ENCODE data around the gene KITLG. TPM values are rescaled to one million over a fixed set of nuclear protein-coding genes. Genes with fewer than 3 reads are reported as not detected.
"Not testable (repeated sequence)": the region's sequence is repeated elsewhere in the genome, so short reads cannot be mapped to it uniquely, and the experiment has no call there.

KITLG gene
- total and polyA plus RNA-seq, 2 donors (not counting 1 experiment from before 2014, with no cell fraction given), result not detected

- H3K27ac ChIP-seq (ENCODE audit: low read length in 2 of 2), result no peak overlapping the region
- H3K4me1 ChIP-seq (ENCODE audit: control insufficient read depth in 2 of 2, insufficient read depth in 2 of 2, low read length in 2 of 2), result no peaks in the 10 kb centered on the region
- no peaks in the 10 kb centered on the region for H3K27me3 ChIP-seq (replicated peaks in 1 of 4; ENCODE audit: control extremely low read depth in 1 of 4, control insufficient read depth in 3 of 4, insufficient read depth in 4 of 4, low read length in 3 of 4)
- H4K20me1 ChIP-seq (ENCODE audit: control insufficient read depth, insufficient read depth, low read length, poor library complexity, severe bottlenecking), result no peaks in the 10 kb centered on the region
- Mint-ChIP-seq H3K9me3 (ENCODE audit: insufficient read depth) (no peaks in the 10 kb centered on the region), H3K4me1 (no peaks in the 10 kb centered on the region), H3K4me3 (no peak overlapping the region), H3K27me3 (no peaks in the 10 kb centered on the region), H3K27ac (no peak overlapping the region)
- TF ChIP-seq CTCF (IDR thresholded peaks at IDR 0.05) (no peak), EZH2 (IDR thresholded peaks at IDR 0.05; ENCODE audit: borderline replicate concordance, insufficient read depth, low read depth, low read length, poor library complexity, severe bottlenecking) (no peak)
- no peak overlapping the region for H3K4me2 ChIP-seq (replicated peaks; ENCODE audit: low read depth, low read length, poor library complexity, severe bottlenecking)
- no peak for DNase-seq
- H3K79me2 ChIP-seq (ENCODE audit: control insufficient read depth, insufficient read depth, low read length), result no peaks in the 10 kb centered on the region
- no peak overlapping the region for H2AFZ ChIP-seq (ENCODE audit: insufficient read depth, low read depth, low read length, poor library complexity, severe bottlenecking)
- no peaks in the 10 kb centered on the region for H3K36me3 ChIP-seq (replicated peaks in 1 of 2; ENCODE audit: control extremely low read depth in 1 of 2, control insufficient read depth in 1 of 2, extremely low read depth in 1 of 2, insufficient read depth in 2 of 2, low read length in 1 of 2)
- no peak overlapping the region for H3K9ac ChIP-seq (ENCODE audit: low read length)
- no CpG with 5 or more reads among the region's 1 CpG for WGBS (ENCODE audit: insufficient coverage)
- CTCF ChIA-PET, result no interaction called here
- H3K9me3 ChIP-seq (ENCODE audit: control extremely low read depth in 1 of 3, control insufficient read depth in 2 of 3, insufficient read depth in 1 of 3, low read length in 2 of 3), result no peaks in the 10 kb centered on the region
- POLR2A ChIA-PET, result no interaction called here
- intact Hi-C loops (cut with micrococcal nuclease), result no loop called here
- ATAC-seq (ENCODE audit: low read depth), result no peak
- H3K4me3 ChIP-seq (ENCODE audit: control extremely low read depth in 1 of 5, extremely low read depth in 1 of 5, insufficient read depth in 1 of 5, low read depth in 2 of 5, low read length in 4 of 5), result no peak overlapping the region
Observed at GRCh38 chr12:88468581-88468980, 111.7 kb downstream of the KITLG start.

- WGBS (ENCODE audit: insufficient coverage), result 94% methylated on average over 8 of the region's 10 CpGs
- H3K27me3 Mint-ChIP-seq; H3K9me3 Mint-ChIP-seq (ENCODE audit: insufficient read depth); H3K27me3 ChIP-seq (replicated peaks in 1 of 4; ENCODE audit: control extremely low read depth in 1 of 4, control insufficient read depth in 3 of 4, insufficient read depth in 4 of 4, low read length in 3 of 4); H3K9me3 ChIP-seq (ENCODE audit: control extremely low read depth in 1 of 3, control insufficient read depth in 2 of 3, insufficient read depth in 1 of 3, low read length in 2 of 3); intact Hi-C loops (cut with micrococcal nuclease); H2AFZ ChIP-seq (ENCODE audit: insufficient read depth, low read depth, low read length, poor library complexity, severe bottlenecking); H3K9ac ChIP-seq (ENCODE audit: low read length); H3K27ac Mint-ChIP-seq; H3K79me2 ChIP-seq (ENCODE audit: control insufficient read depth, insufficient read depth, low read length); H3K4me3 ChIP-seq (ENCODE audit: control extremely low read depth in 1 of 5, extremely low read depth in 1 of 5, insufficient read depth in 1 of 5, low read depth in 2 of 5, low read length in 4 of 5); H3K4me1 Mint-ChIP-seq; DNase-seq; H3K4me2 ChIP-seq (replicated peaks; ENCODE audit: low read depth, low read length, poor library complexity, severe bottlenecking); CTCF ChIA-PET; ATAC-seq (ENCODE audit: low read depth); POLR2A ChIA-PET; H3K36me3 ChIP-seq (replicated peaks in 1 of 2; ENCODE audit: control extremely low read depth in 1 of 2, control insufficient read depth in 1 of 2, extremely low read depth in 1 of 2, insufficient read depth in 2 of 2, low read length in 1 of 2); H4K20me1 ChIP-seq (ENCODE audit: control insufficient read depth, insufficient read depth, low read length, poor library complexity, severe bottlenecking); H3K27ac ChIP-seq (ENCODE audit: low read length in 2 of 2); H3K4me1 ChIP-seq (ENCODE audit: control insufficient read depth in 2 of 2, insufficient read depth in 2 of 2, low read length in 2 of 2); H3K4me3 Mint-ChIP-seq: not testable (repeated sequence)
Observed at GRCh38 chr12:88466708-88467107, 113.6 kb downstream of the KITLG start.
